ENCODE results near the gene UGCG.

UGCG gene

GRCh38 chr9:111915425-111915758 is 18.8 kb downstream of the UGCG start:
- in situ Hi-C loops (cut with HindIII; ENCODE audit: low sequenced_read_pairs), result no loop called here
- DNase-seq (ENCODE audit: low read depth, low spot score), result no peak
- no peak for TF ChIP-seq CTCF (IDR thresholded peaks at IDR 0.05; ENCODE audit: low read depth, low read length)
- no peak overlapping the region for H3K4me3 ChIP-seq (ENCODE audit: low read depth, low read length)

DNA sequence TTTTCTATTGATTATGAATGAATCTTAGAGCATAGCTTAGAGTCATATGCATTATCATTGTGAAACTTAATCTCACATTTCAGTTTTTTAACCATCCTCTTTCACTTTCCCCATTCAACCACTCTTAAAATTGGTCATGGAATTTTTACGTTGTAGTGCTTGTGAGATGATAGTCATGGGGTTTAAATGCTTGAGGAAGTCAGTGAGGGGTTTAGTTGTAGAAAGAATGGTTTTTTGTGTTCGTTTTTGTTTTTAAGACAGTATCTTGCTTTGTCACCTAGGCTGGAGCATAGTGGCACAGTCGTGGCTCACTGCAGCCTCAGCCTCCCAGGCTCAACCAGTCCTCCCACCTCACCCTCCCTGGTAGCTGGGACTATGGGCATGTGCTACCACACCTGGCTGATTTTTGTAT is 19.6 kb downstream of the UGCG start:
- no peak for DNase-seq (ENCODE audit: low read depth, low spot score)
- no peak for TF ChIP-seq CTCF (IDR thresholded peaks at IDR 0.05; ENCODE audit: low read depth, low read length)
- in situ Hi-C loops (cut with HindIII; ENCODE audit: low sequenced_read_pairs), result no loop called here
- H3K4me3 ChIP-seq (ENCODE audit: low read depth, low read length), result no peak overlapping the region

DNA sequence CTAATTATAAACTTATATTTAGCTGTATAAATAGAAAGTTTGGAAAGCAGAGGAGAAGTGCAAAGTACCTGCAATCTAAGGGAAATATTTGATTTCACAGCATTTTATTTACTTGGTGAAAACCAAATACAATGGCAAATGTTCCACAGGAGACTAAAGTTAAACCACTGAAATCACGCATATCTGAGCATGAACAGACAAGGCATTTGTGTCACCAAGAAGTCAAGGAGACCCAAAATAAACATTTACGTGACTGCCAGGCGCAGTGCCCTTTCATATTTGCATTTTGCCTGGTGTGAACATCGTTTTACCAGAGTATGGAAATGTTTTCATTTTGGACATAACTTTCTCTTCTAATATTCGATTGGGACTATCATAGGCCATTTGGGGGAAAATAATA is 20.6 kb downstream of the UGCG start:
- no peak overlapping the region for H3K4me3 ChIP-seq (ENCODE audit: low read depth, low read length)
- no peak for DNase-seq (ENCODE audit: low read depth, low spot score)
- no peak for TF ChIP-seq CTCF (IDR thresholded peaks at IDR 0.05; ENCODE audit: low read depth, low read length)
- in situ Hi-C loops (cut with HindIII; ENCODE audit: low sequenced_read_pairs), result no loop called here

GRCh38 chr9:111917980-111918379 is 21.4 kb downstream of the UGCG start:
- no peak for TF ChIP-seq CTCF (IDR thresholded peaks at IDR 0.05; ENCODE audit: low read depth, low read length)
- DNase-seq (ENCODE audit: low read depth, low spot score), result no peak
- H3K4me3 ChIP-seq (ENCODE audit: low read depth, low read length), result no peak overlapping the region
- in situ Hi-C loops (cut with HindIII; ENCODE audit: low sequenced_read_pairs), result no loop called here

DNA sequence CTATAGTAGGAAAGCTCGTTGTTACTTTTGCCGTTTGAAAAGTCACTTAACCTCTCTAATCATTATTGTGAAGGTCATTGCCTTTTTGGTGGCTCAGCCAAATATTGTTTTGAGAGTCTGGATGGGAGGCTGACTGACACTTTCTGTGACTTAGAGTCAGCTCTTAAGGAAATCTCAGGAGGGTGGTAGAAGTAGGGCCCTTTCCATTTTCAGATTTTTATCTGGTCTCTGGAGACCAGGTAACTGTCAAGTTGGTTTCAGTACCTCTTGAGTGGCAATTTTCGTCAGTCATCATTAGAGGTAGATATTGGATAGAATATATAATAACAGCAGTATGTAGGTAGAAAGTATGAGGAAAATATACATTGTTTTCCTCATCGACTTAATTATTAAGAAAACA is 23.3 kb downstream of the UGCG start:
- in situ Hi-C loops (cut with HindIII; ENCODE audit: low sequenced_read_pairs), result no loop called here
- DNase-seq (ENCODE audit: low read depth, low spot score), result no peak
- TF ChIP-seq CTCF (IDR thresholded peaks at IDR 0.05; ENCODE audit: low read depth, low read length), result no peak
- no peak overlapping the region for H3K4me3 ChIP-seq (ENCODE audit: low read depth, low read length)

GRCh38 chr9:111920531-111920930 is 23.9 kb downstream of the UGCG start:
- TF ChIP-seq CTCF (IDR thresholded peaks at IDR 0.05; ENCODE audit: low read depth, low read length), result no peak
- no peak overlapping the region for H3K4me3 ChIP-seq (ENCODE audit: low read depth, low read length)
- no peak for DNase-seq (ENCODE audit: low read depth, low spot score)
- in situ Hi-C loops (cut with HindIII; ENCODE audit: low sequenced_read_pairs), result no loop called here

DNA sequence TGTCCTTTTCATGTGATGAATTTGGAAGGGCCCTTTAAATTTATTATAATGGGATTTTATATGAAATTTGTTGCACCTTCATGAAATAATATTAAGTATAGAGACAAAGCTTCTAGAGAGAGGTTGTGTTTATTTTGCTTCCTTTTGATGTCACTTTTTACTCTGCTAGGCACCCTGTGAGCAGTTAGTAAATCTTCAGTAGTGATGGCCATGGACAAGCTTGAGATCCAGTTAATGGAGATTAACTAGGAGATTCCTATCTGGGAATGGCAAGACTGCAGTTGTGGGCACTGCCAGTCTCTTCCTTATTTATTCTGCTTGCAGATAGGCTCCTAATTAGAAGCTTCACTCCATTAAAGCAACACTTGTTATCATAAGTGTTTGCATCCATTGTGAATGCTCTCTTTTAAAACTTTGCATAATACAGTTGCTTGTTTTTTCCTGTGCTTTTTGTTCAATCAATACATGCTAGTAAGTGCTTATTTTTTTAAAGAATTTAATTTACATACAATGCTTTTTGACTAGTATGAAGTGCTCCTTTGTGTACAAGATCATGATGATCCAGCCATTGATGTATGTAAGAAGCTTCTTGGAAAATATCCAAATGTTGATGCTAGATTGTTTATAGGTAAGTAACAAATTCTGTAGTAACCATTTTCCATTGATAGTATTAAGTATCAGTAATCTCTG is 25.9 kb downstream of the UGCG start:
- no peak overlapping the region for H3K4me3 ChIP-seq (ENCODE audit: low read depth, low read length)
- TF ChIP-seq CTCF (IDR thresholded peaks at IDR 0.05; ENCODE audit: low read depth, low read length), result no peak
- DNase-seq (ENCODE audit: low read depth, low spot score), result no peak
- in situ Hi-C loops (cut with HindIII; ENCODE audit: low sequenced_read_pairs), result no loop called here

All from astrocyte of the spinal cord (primary cell).